Measurements from ENCODE around the gene MAPT. TPM values are rescaled to one million over a fixed set of nuclear protein-coding genes. Genes with fewer than 3 reads are reported as not detected.

Gene MAPT
- total RNA-seq, 1 experiment from 2014 or later: 8.3 TPM

- Histone ChIP-seq H3K4me1 (ENCODE audit: insufficient read depth, low read length, poor library complexity, severe bottlenecking) (no peaks in the 10 kb centered on the region), H3K36me3 (ENCODE audit: insufficient read depth, low read length, poor library complexity, severe bottlenecking) (no peaks in the 10 kb centered on the region), H3K4me3 (ENCODE audit: low read depth, low read length, poor library complexity, severe bottlenecking) (peak overlapping the region; percentile 15), H3K9me3 (ENCODE audit: low read depth, low read length, poor library complexity, severe bottlenecking) (no peaks in the 10 kb centered on the region), H3K27ac (ENCODE audit: low read depth, low read length, poor library complexity, severe bottlenecking) (no peak overlapping the region), H3K27me3 (replicated peaks; ENCODE audit: insufficient read depth, low read depth, low read length, poor library complexity) (peaks cover 25% of the 10 kb centered on the region)
- BruUV-seq (replicated peaks): no TSS peak
- ChIA-PET POLR2A (ENCODE audit: low non-redundant PET) (no interaction called here), CTCF (no interaction called here)
- TF ChIP-seq EZH2 (IDR thresholded peaks at IDR 0.05; ENCODE audit: borderline replicate concordance, low read depth, low read length, poor library complexity, severe bottlenecking) (no peak), CTCF (conservative IDR thresholded peaks at IDR 0.05; ENCODE audit: low read depth, low read length) (no peak)
- DNase-seq (ENCODE audit: low spot score): peak; percentile 13
- intact Hi-C loops (cut with micrococcal nuclease; ENCODE audit: unreplicated experiment): loop anchor here (5.0 kb wide), 1 partner anchor 50 kb away; no protein-coding TSS in a partner anchor
These were observed 2.7 kb downstream of the MAPT start for GRCh38 chr17:45896803-45897693.

DNA sequence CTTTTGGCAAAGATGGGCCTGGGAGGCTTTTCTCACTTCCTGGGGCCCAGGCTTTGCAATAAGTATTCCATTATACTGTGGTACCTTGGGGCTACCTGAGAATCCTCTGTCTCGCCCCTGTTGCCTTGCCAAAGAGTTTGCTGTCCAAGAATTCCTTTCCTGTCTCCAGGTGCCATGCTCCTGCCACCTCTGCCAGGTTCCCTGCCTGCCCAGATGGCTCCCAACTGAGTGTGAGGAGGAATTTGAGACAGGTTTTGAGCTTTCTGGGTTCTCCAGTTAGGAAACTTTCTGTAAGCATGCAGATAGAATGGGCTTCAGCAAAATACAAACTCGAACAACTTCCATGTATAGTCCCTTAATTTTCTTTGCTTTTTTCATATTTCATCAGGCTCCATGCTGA lies 5.8 kb downstream of the MAPT start:
- intact Hi-C loops (cut with micrococcal nuclease; ENCODE audit: unreplicated experiment): no loop called here
- POLR2A ChIA-PET (ENCODE audit: low non-redundant PET): no interaction called here
- DNase-seq (ENCODE audit: low spot score): no peak
- Histone ChIP-seq H3K36me3 (ENCODE audit: insufficient read depth, low read length, poor library complexity, severe bottlenecking) (no peaks in the 10 kb centered on the region), H3K27me3 (replicated peaks; ENCODE audit: insufficient read depth, low read depth, low read length, poor library complexity) (peaks cover 25% of the 10 kb centered on the region), H3K4me3 (ENCODE audit: low read depth, low read length, poor library complexity, severe bottlenecking) (no peak overlapping the region), H3K9me3 (ENCODE audit: low read depth, low read length, poor library complexity, severe bottlenecking) (no peaks in the 10 kb centered on the region), H3K4me1 (ENCODE audit: insufficient read depth, low read length, poor library complexity, severe bottlenecking) (no peaks in the 10 kb centered on the region), H3K27ac (ENCODE audit: low read depth, low read length, poor library complexity, severe bottlenecking) (no peak overlapping the region)
- no TSS peak for BruUV-seq (replicated peaks)
- CTCF ChIA-PET: no interaction called here
- TF ChIP-seq CTCF (conservative IDR thresholded peaks at IDR 0.05; ENCODE audit: low read depth, low read length) (no peak), EZH2 (IDR thresholded peaks at IDR 0.05; ENCODE audit: borderline replicate concordance, low read depth, low read length, poor library complexity, severe bottlenecking) (no peak)

DNA sequence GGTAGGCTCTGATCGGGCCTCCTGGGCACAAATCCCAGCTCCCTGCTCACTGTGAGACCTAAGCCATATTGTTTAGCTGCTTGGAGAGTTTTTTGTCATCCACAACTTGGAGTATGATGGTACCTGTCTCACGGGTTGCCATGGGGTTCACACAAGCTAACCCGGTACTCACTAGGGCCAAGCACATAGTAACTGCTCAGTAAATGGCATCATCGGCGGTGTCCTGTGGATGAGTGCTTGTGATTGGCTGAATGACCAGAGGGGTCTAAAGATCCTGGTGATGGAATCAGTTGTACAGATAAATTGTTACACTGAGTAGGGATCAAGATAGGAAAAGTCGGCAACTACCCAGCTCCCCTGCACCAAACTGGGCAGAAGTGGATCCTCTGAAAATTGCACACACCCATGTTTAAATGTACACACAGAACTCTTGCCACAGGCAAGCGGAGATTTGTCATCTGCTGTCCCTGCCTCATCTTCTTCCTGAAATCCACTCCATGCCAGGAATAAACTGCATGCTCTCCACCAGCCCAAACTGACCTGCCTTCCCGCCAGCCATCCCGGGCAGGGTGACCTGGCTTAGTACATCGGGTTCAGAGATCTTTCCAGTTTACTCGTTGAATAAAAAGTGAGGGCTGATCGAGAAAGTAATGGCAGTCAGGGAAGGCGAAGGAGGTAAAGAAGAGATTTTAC lies 6.5 kb downstream of the MAPT start:
- DNase-seq (ENCODE audit: low spot score): no peak
- Histone ChIP-seq H3K36me3 (ENCODE audit: insufficient read depth, low read length, poor library complexity, severe bottlenecking) (no peaks in the 10 kb centered on the region), H3K27ac (ENCODE audit: low read depth, low read length, poor library complexity, severe bottlenecking) (no peak overlapping the region), H3K27me3 (replicated peaks; ENCODE audit: insufficient read depth, low read depth, low read length, poor library complexity) (peaks cover 22% of the 10 kb centered on the region), H3K9me3 (ENCODE audit: low read depth, low read length, poor library complexity, severe bottlenecking) (no peaks in the 10 kb centered on the region), H3K4me3 (ENCODE audit: low read depth, low read length, poor library complexity, severe bottlenecking) (no peak overlapping the region), H3K4me1 (ENCODE audit: insufficient read depth, low read length, poor library complexity, severe bottlenecking) (peaks cover 3% of the 10 kb centered on the region)
- ChIA-PET POLR2A (ENCODE audit: low non-redundant PET) (no interaction called here), CTCF (no interaction called here)
- BruUV-seq (replicated peaks): no TSS peak
- TF ChIP-seq EZH2 (IDR thresholded peaks at IDR 0.05; ENCODE audit: borderline replicate concordance, low read depth, low read length, poor library complexity, severe bottlenecking) (no peak), CTCF (conservative IDR thresholded peaks at IDR 0.05; ENCODE audit: low read depth, low read length) (no peak)
- intact Hi-C loops (cut with micrococcal nuclease; ENCODE audit: unreplicated experiment): no loop called here

All from A673 (cell line).